Activated CD4-positive, alpha-beta T cell treated with anti-CD3 and anti-CD28 coated beads, Interleukin-10, Interleukin-2, amounts not matched to agents 100 ng/mL and 50 ng/mL, durations not matched to agents 16 hours and 8 hours (primary cell): Measurements from ENCODE around the gene HOXD10.

Experiments used
- DNase-seq: peaks from one replicate; pipeline ENCODE4 v3.0.0-alpha.2; 2020

The HOXD10 gene

GRCh38 chr2:176165370-176166050 lies 48.9 kb downstream of the HOXD10 start:
- no peak for DNase-seq

GRCh38 chr2:176166272-176166671 lies 49.7 kb downstream of the HOXD10 start:
- no peak for DNase-seq

GRCh38 chr2:176167398-176167797 lies 50.8 kb downstream of the HOXD10 start:
- DNase-seq = no peak

- no peak for DNase-seq
These were observed 52.6 kb downstream of the HOXD10 start for GRCh38 chr2:176169181-176169580.
